Measurements from ENCODE around the gene HCN1. TPM values are rescaled to one million over a fixed set of nuclear protein-coding genes. Genes with fewer than 3 reads are reported as not detected.
"Not testable (repeated sequence)": the region's sequence is repeated elsewhere in the genome, so short reads cannot be mapped to it uniquely, and the experiment has no call there.

Gene HCN1
- total RNA-seq, 4 donors from 2014 or later = 0.16 TPM; not detected in 3

DNA sequence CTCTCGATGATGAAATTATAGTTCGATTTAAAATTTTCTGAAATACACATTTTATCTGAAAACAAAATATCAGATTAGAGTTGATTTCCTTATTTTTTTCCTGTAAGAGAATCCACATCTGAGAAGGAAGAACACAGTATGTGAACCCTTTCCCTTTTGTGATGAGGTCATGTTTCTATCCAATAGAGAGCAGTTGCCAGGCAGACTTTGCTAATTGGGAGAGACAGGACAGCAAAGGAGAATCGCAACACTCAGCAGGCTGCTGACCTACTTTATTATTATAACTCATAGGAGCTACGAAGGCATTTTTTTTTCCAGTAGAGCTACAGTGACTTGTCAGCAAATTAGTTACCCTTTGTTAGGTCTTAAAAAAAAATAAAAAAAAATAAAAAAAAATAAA is 242.1 kb downstream of the HCN1 start:
- intact Hi-C loops (cut with DNase I; ENCODE audit: low total_unique reads) = no loop called here
- H3K4me3 ChIP-seq (ENCODE audit: low read depth, poor library complexity, severe bottlenecking) = no peak overlapping the region
- DNase-seq (ENCODE audit: low spot score in 2 of 2) = no peak
- WGBS, 2 donors = 37 to 38% methylated on average over 4 of the region's 4 CpGs
- TF ChIP-seq POLR2A (IDR thresholded peaks at IDR 0.05) (no peak), CTCF (IDR thresholded peaks at IDR 0.05) (no peak)

DNA sequence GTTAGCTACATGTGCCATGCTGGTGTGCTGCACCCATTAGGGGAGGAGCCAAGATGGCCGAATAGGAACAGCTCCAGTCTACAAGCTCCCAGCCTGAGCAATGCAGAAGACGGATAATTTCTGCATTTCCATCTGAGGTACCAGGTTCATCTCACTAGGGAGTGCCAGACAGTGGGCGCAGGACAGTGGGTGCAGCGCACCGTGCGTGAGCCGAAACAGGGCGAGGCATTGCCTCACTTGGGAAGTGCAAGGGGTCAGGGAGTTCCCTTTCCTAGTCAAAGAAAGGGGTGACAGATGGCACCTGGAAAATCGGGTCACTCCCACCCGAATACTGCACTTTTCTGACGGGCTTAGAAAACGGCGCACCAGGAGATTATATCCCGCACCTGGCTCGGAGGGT is 251.3 kb downstream of the HCN1 start:
- H3K4me3 ChIP-seq (ENCODE audit: low read depth, poor library complexity, severe bottlenecking); DNase-seq (ENCODE audit: low spot score in 2 of 2); intact Hi-C loops (cut with DNase I; ENCODE audit: low total_unique reads): not testable (repeated sequence)
- 87 to 89% methylated on average over 15 of the region's 15 CpGs for WGBS, 2 donors

GRCh38 chr5:45440466-45440865 is 255.7 kb downstream of the HCN1 start:
- H3K4me3 ChIP-seq (ENCODE audit: low read depth, poor library complexity, severe bottlenecking) = no peak overlapping the region
- intact Hi-C loops (cut with DNase I; ENCODE audit: low total_unique reads) = no loop called here
- TF ChIP-seq CTCF (IDR thresholded peaks at IDR 0.05) (no peak), POLR2A (IDR thresholded peaks at IDR 0.05) (no peak)
- whole genome bisulfite sequencing, 2 donors = 59 to 62% methylated on average over 1 of the region's 1 CpG
- DNase-seq (ENCODE audit: low spot score in 2 of 2) = no peak

GRCh38 chr5:45437752-45438151 is 258.4 kb downstream of the HCN1 start:
- intact Hi-C loops (cut with DNase I; ENCODE audit: low total_unique reads) = no loop called here
- H3K4me3 ChIP-seq (ENCODE audit: low read depth, poor library complexity, severe bottlenecking) = no peak overlapping the region
- no peak for TF ChIP-seq POLR2A (IDR thresholded peaks at IDR 0.05)
- no peak for TF ChIP-seq CTCF (IDR thresholded peaks at IDR 0.05)
- no peak for DNase-seq (ENCODE audit: low spot score in 2 of 2)

DNA sequence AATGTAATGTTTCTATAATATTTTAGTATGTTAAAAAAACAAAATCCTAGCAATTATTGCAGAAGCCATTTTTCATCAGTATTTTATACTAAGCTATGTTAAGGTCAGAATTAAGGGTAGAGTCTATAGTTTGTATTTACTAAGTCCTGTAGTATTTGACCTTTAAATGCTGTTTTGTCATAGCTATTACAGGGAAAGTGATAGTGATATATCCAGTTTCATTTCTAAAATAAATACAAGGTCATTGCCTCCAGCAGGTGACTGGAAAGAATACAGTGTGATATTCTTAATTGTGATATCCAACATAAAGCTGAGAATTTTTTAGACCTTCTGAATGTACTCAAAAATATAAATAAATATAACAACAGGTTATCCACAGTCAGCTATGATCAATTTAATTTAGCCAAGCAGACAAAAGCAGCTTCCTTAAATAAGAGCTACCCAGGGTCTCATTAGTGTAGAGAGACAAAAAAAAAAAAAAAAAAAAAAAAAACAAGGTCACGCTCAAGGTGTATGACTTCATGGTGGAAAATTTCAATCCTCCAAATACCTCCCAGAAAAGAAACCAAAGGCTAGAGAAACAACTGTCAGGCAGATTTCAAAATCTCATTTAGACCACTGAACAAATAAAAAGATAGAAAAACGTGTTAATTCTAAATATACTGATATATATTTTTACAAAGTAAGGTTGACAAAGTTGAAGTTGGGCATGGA is 278.7 kb downstream of the HCN1 start:
- 80 to 85% methylated on average over 2 of the region's 2 CpGs for WGBS, 2 donors
- DNase-seq (ENCODE audit: low spot score in 2 of 2) = no peak
- no peak overlapping the region for H3K4me3 ChIP-seq (ENCODE audit: low read depth, poor library complexity, severe bottlenecking)
- intact Hi-C loops (cut with DNase I; ENCODE audit: low total_unique reads) = no loop called here
- no peak for TF ChIP-seq POLR2A (IDR thresholded peaks at IDR 0.05)
- TF ChIP-seq CTCF (IDR thresholded peaks at IDR 0.05) = no peak

GRCh38 chr5:45414620-45415573 is 281.3 kb downstream of the HCN1 start:
- 76 to 80% methylated on average over 2 of the region's 2 CpGs for WGBS, 2 donors
- intact Hi-C loops (cut with DNase I; ENCODE audit: low total_unique reads) = loop anchor here (2.0 kb wide), 1 partner anchor 34 kb away; no protein-coding TSS in a partner anchor
- H3K4me3 ChIP-seq (ENCODE audit: low read depth, poor library complexity, severe bottlenecking) = no peak overlapping the region
- no peak for DNase-seq (ENCODE audit: low spot score in 2 of 2)
- TF ChIP-seq CTCF (IDR thresholded peaks at IDR 0.05) (no peak), POLR2A (IDR thresholded peaks at IDR 0.05) (no peak)
